OCI-LY3 (cell line): ENCODE measurements around the gene DNASE2B.

ENCODE experiments used
- CTCF ChIP-seq: fragments of 200-600, 300-600 bp; sonication (generic); IDR thresholded peaks from 2 replicates; pipeline ENCODE4 v1.5.1; 2014; ENCODE audit warnings: antibody characterized with exemption, low read length, low read depth
- EZH2phosphoT487 ChIP-seq: fragments of 200-600 bp; shearing (Covaris generic); IDR thresholded peaks from 2 replicates; pipeline ENCODE4 v1.6.1; 2018; ENCODE audit warnings: antibody characterized with exemption, mixed run types, low read depth

GRCh38 chr1:84370266-84370665 is 28.0 kb upstream of the DNASE2B start:
- no peak for TF ChIP-seq EZH2phosphoT487
- no peak for TF ChIP-seq CTCF
